Stimulated activated naive B cell treated with anti-CD40 and anti-IgM and Interleukin-4, amounts not matched to agents 10 μg/mL and 1 μg/mL and 100 μg/mL, for 72 hours (primary cell): ENCODE results near the gene GGCT.

Source experiments
- ATAC-seq, 2 donors: fragments of 150-1000 bp; cut with Tn5 transposase; replicated peaks; 2 replicates each; pipeline ENCODE4 v1.10.0; 2021; ENCODE audit warnings: moderate library complexity in 1 of 2
- DNase-seq: peaks from one replicate; pipeline ENCODE4 v3.0.0; 2021
- H3K27ac Mint-ChIP-seq: one replicate; pipeline ENCODE4 v1.8.0; 2022; ENCODE audit warnings: mild to moderate bottlenecking, mixed read lengths
- H3K27me3 Mint-ChIP-seq, 2 donors: one replicate each; pipeline ENCODE4 v1.8.0; 2022; ENCODE audit warnings: mixed read lengths in 2 of 2
- H3K36me3 Mint-ChIP-seq, 2 donors: one replicate each; pipeline ENCODE4 v1.8.0; 2022; ENCODE audit warnings: mixed read lengths in 2 of 2, mild to moderate bottlenecking in 1 of 2
- H3K4me1 Mint-ChIP-seq, 2 donors: one replicate each; pipeline ENCODE4 v1.8.0; 2022; ENCODE audit warnings: mixed read lengths in 2 of 2, mild to moderate bottlenecking in 1 of 2
- H3K4me3 Mint-ChIP-seq, 2 donors: one replicate each; pipeline ENCODE4 v1.8.0; 2022; ENCODE audit warnings: mild to moderate bottlenecking in 2 of 2, mixed read lengths in 2 of 2, moderate library complexity in 1 of 2
- H3K9me3 Mint-ChIP-seq, 2 donors: one replicate each; pipeline ENCODE4 v1.8.0; 2022; ENCODE audit warnings: mixed read lengths in 2 of 2, mild to moderate bottlenecking in 1 of 2

Gene GGCT

GRCh38 chr7:30468041-30468440, 36.6 kb downstream of the GGCT start:
- no peak for ATAC-seq
- H3K9me3 Mint-ChIP-seq = no peaks in the 10 kb centered on the region
- H3K4me3 Mint-ChIP-seq = no peak overlapping the region
- DNase-seq = no peak
- H3K27ac Mint-ChIP-seq = peak overlapping the region; percentile 65
- H3K4me1 Mint-ChIP-seq = peaks cover 75 to 99% of the 10 kb centered on the region in 2 donors
- H3K36me3 Mint-ChIP-seq = peaks cover 21 to 32% of the 10 kb centered on the region in 2 donors
- H3K27me3 Mint-ChIP-seq = no peaks in the 10 kb centered on the region

- H3K9me3 Mint-ChIP-seq = no peaks in the 10 kb centered on the region
- H3K4me1 Mint-ChIP-seq = peaks cover 79 to 99% of the 10 kb centered on the region in 2 donors
- H3K4me3 Mint-ChIP-seq = no peak overlapping the region
- H3K36me3 Mint-ChIP-seq = peaks cover 13 to 33% of the 10 kb centered on the region in 2 donors
- ATAC-seq (no peak), DNase-seq (no peak)
- H3K27me3 Mint-ChIP-seq = no peaks in the 10 kb centered on the region
- peak overlapping the region; percentile 59 for H3K27ac Mint-ChIP-seq
Measured at GRCh38 chr7:30467271-30467670, 37.4 kb downstream of the GGCT start.

- DNase-seq (no peak), ATAC-seq (no peak)
- H3K9me3 Mint-ChIP-seq = no peaks in the 10 kb centered on the region
- H3K27me3 Mint-ChIP-seq = no peaks in the 10 kb centered on the region
- H3K27ac Mint-ChIP-seq = peak overlapping the region; percentile 51
- H3K36me3 Mint-ChIP-seq = peaks cover 17 to 34% of the 10 kb centered on the region in 2 donors
- no peak overlapping the region for H3K4me3 Mint-ChIP-seq
- peaks cover 78 to 99% of the 10 kb centered on the region in 2 donors for H3K4me1 Mint-ChIP-seq
Measured at GRCh38 chr7:30466266-30466665, 38.4 kb downstream of the GGCT start.

DNA sequence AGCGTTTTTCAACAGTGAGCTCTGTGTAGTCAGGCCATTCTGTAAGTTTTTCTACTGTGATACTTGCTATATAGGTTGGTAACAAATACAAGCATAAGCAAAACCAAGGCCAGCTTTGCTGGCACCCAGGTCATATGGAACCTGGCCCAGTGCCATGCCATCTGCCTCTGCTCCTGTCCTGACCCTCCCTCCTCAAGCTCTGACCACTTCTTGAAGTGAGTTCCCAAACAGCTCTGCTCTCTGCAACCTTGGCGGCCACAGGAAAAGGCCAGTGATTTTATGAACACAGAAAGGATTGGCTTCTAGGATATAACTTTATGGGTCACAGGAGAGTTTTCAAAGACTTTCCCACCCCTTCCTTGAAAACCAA, 38.8 kb downstream of the GGCT start:
- H3K27ac Mint-ChIP-seq = no peak overlapping the region
- H3K4me1 Mint-ChIP-seq = peaks cover 74 to 96% of the 10 kb centered on the region in 2 donors
- no peaks in the 10 kb centered on the region for H3K9me3 Mint-ChIP-seq
- H3K36me3 Mint-ChIP-seq = peaks cover 17 to 31% of the 10 kb centered on the region in 2 donors
- ATAC-seq = no peak
- DNase-seq = no peak
- H3K27me3 Mint-ChIP-seq = no peaks in the 10 kb centered on the region
- no peak overlapping the region for H3K4me3 Mint-ChIP-seq

DNA sequence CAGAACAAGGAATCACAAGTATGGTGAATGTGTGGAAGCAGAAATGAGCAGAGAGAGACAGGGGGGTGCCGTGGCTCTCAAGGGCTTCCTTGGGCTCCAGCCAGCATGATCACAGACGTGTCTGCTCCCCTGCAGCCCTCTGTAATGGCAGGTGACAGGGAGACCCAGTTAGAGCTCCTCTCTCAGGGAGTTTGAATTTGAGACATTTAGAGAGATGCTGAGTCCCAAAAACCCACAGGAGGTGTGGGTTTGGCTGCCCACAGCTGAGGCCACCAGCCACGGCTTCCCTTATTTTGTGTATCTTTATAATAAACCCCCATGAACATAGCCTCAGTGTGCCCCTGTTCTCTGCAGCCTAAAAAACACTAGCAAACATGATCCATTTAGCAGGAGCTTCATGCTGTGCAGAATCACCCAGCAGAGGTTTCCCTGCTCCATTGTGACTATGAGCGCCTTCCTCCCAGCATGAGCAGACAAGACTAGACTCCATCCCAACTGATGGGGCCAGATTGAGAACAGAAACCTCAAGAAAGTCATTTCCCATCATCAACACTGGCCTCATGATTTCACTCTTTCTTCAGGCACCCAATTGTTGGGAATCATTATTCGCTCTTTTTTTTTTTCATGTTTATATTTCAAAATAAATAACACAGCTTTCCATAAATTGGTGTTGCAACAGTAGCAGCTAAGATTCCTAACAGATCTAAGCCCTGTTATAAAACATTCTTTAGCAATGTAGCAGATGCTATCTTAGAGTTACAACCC, 39.4 kb downstream of the GGCT start:
- Mint-ChIP-seq H3K4me3 (peak overlapping the region; percentile 8 to 40), H3K36me3 (peaks cover 19 to 34% of the 10 kb centered on the region in 2 donors), H3K27ac (peak overlapping the region; percentile 59), H3K4me1 (peaks cover 72 to 96% of the 10 kb centered on the region in 2 donors), H3K9me3 (no peaks in the 10 kb centered on the region), H3K27me3 (no peaks in the 10 kb centered on the region)
- ATAC-seq = no peak
- no peak for DNase-seq

DNA sequence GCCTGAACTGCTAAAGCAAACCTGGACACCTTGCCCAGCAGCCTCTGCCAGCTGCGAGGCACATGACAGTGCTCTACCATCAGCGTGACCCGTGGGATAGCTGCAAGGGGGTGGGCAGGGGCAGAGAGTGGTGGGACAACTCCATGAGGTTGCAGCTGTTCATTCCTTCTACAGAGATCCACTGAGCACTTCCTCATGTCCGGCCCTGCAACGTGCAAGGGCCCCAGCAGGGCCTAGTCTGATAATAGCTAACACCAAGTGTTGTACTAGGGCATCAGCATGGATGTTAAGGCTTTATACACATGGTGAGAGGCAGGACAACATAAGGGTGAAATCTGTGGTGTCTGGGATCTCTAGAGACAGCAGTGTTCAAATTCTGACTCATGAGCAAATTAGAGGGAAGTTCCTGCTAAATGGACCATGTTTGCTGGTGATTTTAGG, 40.4 kb downstream of the GGCT start:
- H3K27ac Mint-ChIP-seq = peak overlapping the region; percentile 71
- DNase-seq (peak; percentile 43), ATAC-seq (peak; percentile 89 to 90)
- no peaks in the 10 kb centered on the region for H3K27me3 Mint-ChIP-seq
- H3K4me3 Mint-ChIP-seq = peak overlapping the region; percentile 47 to 54
- H3K9me3 Mint-ChIP-seq = no peaks in the 10 kb centered on the region
- H3K4me1 Mint-ChIP-seq = peaks cover 65 to 87% of the 10 kb centered on the region in 2 donors
- H3K36me3 Mint-ChIP-seq = peaks cover 18 to 35% of the 10 kb centered on the region in 2 donors

- Mint-ChIP-seq H3K9me3 (no peaks in the 10 kb centered on the region), H3K4me3 (peak overlapping the region; percentile 59 to 70), H3K27ac (peak overlapping the region; percentile 71), H3K36me3 (peaks cover 18 to 35% of the 10 kb centered on the region in 2 donors), H3K4me1 (peaks cover 62 to 82% of the 10 kb centered on the region in 2 donors), H3K27me3 (no peaks in the 10 kb centered on the region)
- peak; percentile 51 for DNase-seq
- peak; percentile 61 to 66 for ATAC-seq
Measured at GRCh38 chr7:30463405-30464145, 41.1 kb downstream of the GGCT start.

DNA sequence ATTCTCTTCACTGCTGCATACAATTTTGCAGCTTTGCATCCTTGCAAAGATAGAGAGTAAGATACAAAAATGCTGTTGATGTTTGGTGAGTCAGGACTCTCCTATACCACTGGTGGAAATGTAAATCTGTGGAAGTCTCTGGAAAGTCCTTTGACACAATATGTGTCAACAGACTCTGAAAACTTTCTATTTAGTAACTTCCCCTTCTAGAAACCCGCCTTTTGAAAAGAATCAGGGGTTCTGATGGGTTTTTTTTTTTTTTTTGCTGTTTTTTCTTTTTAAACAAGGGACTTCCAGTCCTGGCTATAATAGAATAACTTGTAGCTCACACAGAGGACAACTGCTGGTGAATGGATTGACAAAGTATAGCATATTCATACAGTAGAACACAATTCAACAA, 42.5 kb downstream of the GGCT start:
- Mint-ChIP-seq H3K4me3 (peak overlapping the region; percentile 39 to 46), H3K9me3 (no peaks in the 10 kb centered on the region), H3K27ac (peak overlapping the region; percentile 89), H3K27me3 (no peaks in the 10 kb centered on the region), H3K4me1 (peaks cover 52 to 68% of the 10 kb centered on the region in 2 donors), H3K36me3 (peaks cover 18 to 32% of the 10 kb centered on the region in 2 donors)
- DNase-seq (no peak), ATAC-seq (peak in 1 of 2 donors; percentile 31)

DNA sequence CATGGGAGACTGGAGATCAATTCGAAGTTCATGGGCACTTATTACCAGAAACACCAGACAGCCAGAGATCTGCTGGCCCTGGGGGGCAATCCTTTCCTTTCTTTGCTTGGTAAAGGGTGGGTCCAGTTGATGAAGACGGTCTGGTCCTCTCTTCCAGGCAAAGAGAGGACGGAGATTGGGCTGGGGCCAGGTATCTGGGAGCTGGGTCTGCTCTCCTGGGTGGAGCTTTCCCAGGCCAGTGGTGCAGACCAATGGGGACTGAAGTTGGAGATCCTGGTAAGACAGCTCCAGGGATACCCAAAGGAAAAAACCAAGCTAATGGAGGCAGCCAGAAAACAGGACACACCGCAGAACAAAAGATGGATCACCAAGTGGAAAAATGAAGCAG, 44.4 kb downstream of the GGCT start:
- ATAC-seq (no peak), DNase-seq (no peak)
- peaks cover 36 to 48% of the 10 kb centered on the region in 2 donors for H3K4me1 Mint-ChIP-seq
- no peaks in the 10 kb centered on the region for H3K27me3 Mint-ChIP-seq
- H3K9me3 Mint-ChIP-seq = no peaks in the 10 kb centered on the region
- no peak overlapping the region for H3K4me3 Mint-ChIP-seq
- no peak overlapping the region for H3K27ac Mint-ChIP-seq
- peaks cover 18 to 40% of the 10 kb centered on the region in 2 donors for H3K36me3 Mint-ChIP-seq

DNA sequence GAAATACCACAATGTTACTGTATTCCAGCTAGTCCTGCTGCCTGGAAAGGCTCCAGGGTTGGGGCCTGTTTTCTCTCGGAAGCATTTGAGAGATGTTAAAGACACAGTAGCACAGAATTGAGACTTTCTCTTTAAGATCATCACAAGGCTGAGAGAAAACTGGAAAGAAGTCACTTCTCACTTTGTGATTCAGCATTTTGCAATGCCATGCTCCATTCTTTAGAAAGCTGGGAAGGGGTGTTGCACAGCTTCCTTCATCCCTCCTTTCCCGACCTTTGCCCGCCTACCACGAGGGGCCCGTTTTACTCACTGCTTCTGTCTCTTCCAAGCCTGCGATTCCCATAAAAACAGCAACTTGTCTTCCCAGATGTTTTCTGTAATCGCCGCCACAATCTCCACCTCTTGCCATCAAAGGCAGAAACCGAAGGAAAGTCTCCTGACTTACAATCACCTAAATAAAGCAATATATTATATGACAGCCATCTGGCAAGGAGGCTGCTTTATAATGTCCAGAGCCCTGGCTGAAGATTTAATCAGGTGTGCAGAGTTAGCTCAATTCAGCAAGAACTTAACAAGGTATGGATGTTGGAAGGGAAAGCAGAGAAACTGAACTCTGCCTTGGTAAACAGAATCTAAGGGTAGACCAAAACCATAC, 44.9 kb downstream of the GGCT start:
- H3K4me1 Mint-ChIP-seq = peaks cover 31 to 43% of the 10 kb centered on the region in 2 donors
- H3K27me3 Mint-ChIP-seq = no peaks in the 10 kb centered on the region
- H3K36me3 Mint-ChIP-seq = peaks cover 18 to 44% of the 10 kb centered on the region in 2 donors
- DNase-seq (no peak), ATAC-seq (no peak)
- no peak overlapping the region for H3K4me3 Mint-ChIP-seq
- H3K27ac Mint-ChIP-seq = no peak overlapping the region
- H3K9me3 Mint-ChIP-seq = no peaks in the 10 kb centered on the region

GRCh38 chr7:30458311-30458710, 46.3 kb downstream of the GGCT start:
- H3K27ac Mint-ChIP-seq = no peak overlapping the region
- no peaks in the 10 kb centered on the region for H3K27me3 Mint-ChIP-seq
- DNase-seq (no peak), ATAC-seq (no peak)
- H3K9me3 Mint-ChIP-seq = no peaks in the 10 kb centered on the region
- H3K36me3 Mint-ChIP-seq = peaks cover 25 to 49% of the 10 kb centered on the region in 2 donors
- peaks cover 18 to 29% of the 10 kb centered on the region in 2 donors for H3K4me1 Mint-ChIP-seq
- no peak overlapping the region for H3K4me3 Mint-ChIP-seq

DNA sequence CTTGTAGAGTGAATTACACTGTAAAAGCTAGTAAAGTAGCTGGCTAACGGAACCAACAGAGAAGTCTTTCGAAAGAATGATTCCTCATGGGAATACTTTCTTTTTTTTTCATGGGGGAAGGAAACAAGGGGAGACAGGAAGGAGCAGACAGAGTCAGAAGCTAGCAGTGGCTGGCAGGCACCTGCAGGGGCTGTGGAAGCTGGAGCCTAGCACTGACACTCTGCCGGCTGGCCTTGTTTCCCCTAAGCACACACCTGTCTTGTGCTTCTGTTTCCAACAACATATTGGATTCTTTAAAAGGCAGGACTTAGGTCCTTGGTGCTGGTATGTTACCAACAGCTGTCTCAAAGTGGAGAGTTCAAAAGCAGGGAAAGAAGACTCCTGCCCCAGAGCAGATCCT, 50.7 kb downstream of the GGCT start:
- DNase-seq (no peak), ATAC-seq (no peak)
- Mint-ChIP-seq H3K9me3 (no peaks in the 10 kb centered on the region), H3K4me1 (no peaks in the 10 kb centered on the region), H3K27ac (no peak overlapping the region), H3K36me3 (peaks cover 22 to 42% of the 10 kb centered on the region in 2 donors), H3K27me3 (no peaks in the 10 kb centered on the region), H3K4me3 (no peak overlapping the region)

DNA sequence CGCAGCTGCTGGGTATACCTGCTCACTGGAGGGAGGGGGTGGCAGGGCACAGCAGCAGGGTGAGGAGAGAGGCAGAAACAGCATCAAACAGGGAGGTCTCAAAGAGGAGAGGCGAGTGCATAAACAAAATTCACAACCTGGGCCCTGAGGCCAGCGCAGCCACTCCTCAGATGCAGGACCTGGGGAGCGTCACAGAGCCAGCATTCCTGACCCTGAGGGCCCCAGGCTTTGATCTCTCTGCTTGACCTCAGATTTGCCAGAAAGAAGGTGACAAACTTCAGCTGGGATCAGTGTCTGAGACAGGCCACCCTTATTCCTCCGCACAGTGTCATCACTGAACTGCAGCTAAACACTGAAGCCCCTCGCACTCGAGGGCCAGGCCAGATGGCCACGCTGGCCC, 51.6 kb downstream of the GGCT start:
- ATAC-seq (no peak), DNase-seq (no peak)
- H3K9me3 Mint-ChIP-seq = no peaks in the 10 kb centered on the region
- H3K4me1 Mint-ChIP-seq = no peaks in the 10 kb centered on the region
- H3K4me3 Mint-ChIP-seq = no peak overlapping the region
- H3K36me3 Mint-ChIP-seq = peaks cover 24 to 39% of the 10 kb centered on the region in 2 donors
- no peak overlapping the region for H3K27ac Mint-ChIP-seq
- no peaks in the 10 kb centered on the region for H3K27me3 Mint-ChIP-seq

GRCh38 chr7:30452280-30452930, 52.2 kb downstream of the GGCT start:
- Mint-ChIP-seq H3K4me1 (no peaks in the 10 kb centered on the region), H3K4me3 (no peak overlapping the region), H3K36me3 (peaks cover 25 to 35% of the 10 kb centered on the region in 2 donors), H3K9me3 (no peaks in the 10 kb centered on the region), H3K27ac (no peak overlapping the region), H3K27me3 (no peaks in the 10 kb centered on the region)
- DNase-seq = no peak
- ATAC-seq = no peak
